Mononuclear cell (primary cell): ENCODE data around the gene FHOD1. TPM values are rescaled to one million over a fixed set of nuclear protein-coding genes. Genes with fewer than 3 reads are reported as not detected.

Source experiments
- H3K27me3 ChIP-seq: 2 replicates; pipeline ENCODE4 v1.6.0; 2011; ENCODE audit warnings: low read length, control low read depth; ENCODE audit not compliant: insufficient read depth
- H3K4me1 ChIP-seq: 2 replicates; pipeline ENCODE4 v1.5.1; 2011; ENCODE audit warnings: mild to moderate bottlenecking, low read length, control low read depth; ENCODE audit not compliant: insufficient read depth
- H3K4me3 ChIP-seq: 2 replicates; pipeline ENCODE4 v1.5.1; 2011; ENCODE audit warnings: mild to moderate bottlenecking, low read length, moderate library complexity
- H3K9me3 ChIP-seq: 2 replicates; pipeline ENCODE4 v1.5.1; 2011; ENCODE audit warnings: low read depth, mild to moderate bottlenecking, control low read depth, low read length
- total RNA-seq: library from RNA; depleted of rRNA; stranded (reverse); fragments of >200 nt; gene quantifications from one replicate; pipeline ENCODE4 v1.2.3, GENCODE V29; 2012

The FHOD1 gene
- total RNA-seq, 1 donor = 16.5 TPM

GRCh38 chr16:67188798-67189197, 58.5 kb downstream of the FHOD1 start:
- Histone ChIP-seq H3K4me1 (peaks cover 43% of the 10 kb centered on the region), H3K27me3 (no peaks in the 10 kb centered on the region), H3K9me3 (no peaks in the 10 kb centered on the region), H3K4me3 (no peak overlapping the region)

- peaks cover 39% of the 10 kb centered on the region for H3K4me1 ChIP-seq
- H3K27me3 ChIP-seq = no peaks in the 10 kb centered on the region
- H3K9me3 ChIP-seq = no peaks in the 10 kb centered on the region
- no peak overlapping the region for H3K4me3 ChIP-seq
Observed at GRCh38 chr16:67188323-67188722, 59.0 kb downstream of the FHOD1 start.

GRCh38 chr16:67187175-67187890, 59.9 kb downstream of the FHOD1 start:
- no peak overlapping the region for H3K4me3 ChIP-seq
- no peaks in the 10 kb centered on the region for H3K9me3 ChIP-seq
- H3K4me1 ChIP-seq = peaks cover 39% of the 10 kb centered on the region
- no peaks in the 10 kb centered on the region for H3K27me3 ChIP-seq

GRCh38 chr16:67186550-67186950, 60.7 kb downstream of the FHOD1 start:
- Histone ChIP-seq H3K27me3 (no peaks in the 10 kb centered on the region), H3K4me1 (peaks cover 36% of the 10 kb centered on the region), H3K4me3 (no peak overlapping the region), H3K9me3 (no peaks in the 10 kb centered on the region)

- H3K27me3 ChIP-seq = no peaks in the 10 kb centered on the region
- H3K4me3 ChIP-seq = peak overlapping the region; percentile 71
- H3K9me3 ChIP-seq = no peaks in the 10 kb centered on the region
- peaks cover 33% of the 10 kb centered on the region for H3K4me1 ChIP-seq
Observed at GRCh38 chr16:67185651-67186134, 61.6 kb downstream of the FHOD1 start.

- H3K4me3 ChIP-seq = peak overlapping the region; percentile 71
- H3K4me1 ChIP-seq = peaks cover 33% of the 10 kb centered on the region
- no peaks in the 10 kb centered on the region for H3K27me3 ChIP-seq
- no peaks in the 10 kb centered on the region for H3K9me3 ChIP-seq
Observed at GRCh38 chr16:67184995-67185650, 62.2 kb downstream of the FHOD1 start.

GRCh38 chr16:67184453-67184994, 62.8 kb downstream of the FHOD1 start:
- H3K4me3 ChIP-seq = peak overlapping the region; percentile 71

GRCh38 chr16:67183627-67184452, 63.4 kb downstream of the FHOD1 start, which contains the start of gene MATCAP1:
TSS of gene MATCAP1 (minus strand) at chr16:67183963. CDS start at chr16:67180610, 3,353 bp downstream.
- H3K4me1 ChIP-seq = peaks cover 33% of the 10 kb centered on the region

More at GRCh38 chr16:67184453-67184994, 62.8 kb downstream of the FHOD1 start:
- H3K27me3 ChIP-seq = no peaks in the 10 kb centered on the region
- peaks cover 33% of the 10 kb centered on the region for H3K4me1 ChIP-seq
- H3K9me3 ChIP-seq = no peaks in the 10 kb centered on the region

GRCh38 chr16:67183284-67183626, 64.0 kb downstream of the FHOD1 start:
- peak overlapping the region; percentile 71 for H3K4me3 ChIP-seq
- H3K27me3 ChIP-seq = peaks cover 2% of the 10 kb centered on the region
- peaks cover 39% of the 10 kb centered on the region for H3K4me1 ChIP-seq
- H3K9me3 ChIP-seq = no peaks in the 10 kb centered on the region

More at GRCh38 chr16:67183627-67184452, 63.4 kb downstream of the FHOD1 start, which contains the start of gene MATCAP1:
- no peaks in the 10 kb centered on the region for H3K9me3 ChIP-seq
- H3K27me3 ChIP-seq = peaks cover 2% of the 10 kb centered on the region
- H3K4me3 ChIP-seq = peak within 1 kb of the TSS; percentile 71

GRCh38 chr16:67182288-67182687, 65.0 kb downstream of the FHOD1 start:
- Histone ChIP-seq H3K4me3 (no peak overlapping the region), H3K27me3 (peaks cover 7% of the 10 kb centered on the region), H3K4me1 (peaks cover 44% of the 10 kb centered on the region), H3K9me3 (no peaks in the 10 kb centered on the region)

GRCh38 chr16:67181346-67181745, 65.9 kb downstream of the FHOD1 start:
- Histone ChIP-seq H3K4me3 (no peak overlapping the region), H3K27me3 (peaks cover 7% of the 10 kb centered on the region), H3K4me1 (peaks cover 44% of the 10 kb centered on the region), H3K9me3 (no peaks in the 10 kb centered on the region)

- H3K27me3 ChIP-seq = peaks cover 10% of the 10 kb centered on the region
- no peaks in the 10 kb centered on the region for H3K9me3 ChIP-seq
- peaks cover 34% of the 10 kb centered on the region for H3K4me1 ChIP-seq
- no peak overlapping the region for H3K4me3 ChIP-seq
Observed at GRCh38 chr16:67180166-67180565, 67.1 kb downstream of the FHOD1 start.

- H3K9me3 ChIP-seq = no peaks in the 10 kb centered on the region
Observed at GRCh38 chr16:67179421-67180080, 67.7 kb downstream of the FHOD1 start.

More at GRCh38 chr16:67179421-67180080, 67.7 kb downstream of the FHOD1 start:
- Histone ChIP-seq H3K4me1 (peaks cover 33% of the 10 kb centered on the region), H3K4me3 (no peak overlapping the region), H3K27me3 (peaks cover 16% of the 10 kb centered on the region)
